PC-9 (cell line): ENCODE data around the gene PRRT1B.

Source experiments
- EZH2 ChIP-seq: fragments of 200-600 bp; sonication (generic); IDR thresholded peaks from 2 replicates; pipeline ENCODE4 v1.8.0; 2017; ENCODE audit warnings: antibody characterized with exemption, low read depth
- TF ChIP-seq, protein P1 (sequence below): fragments of 200-600 bp; sonication (generic); conservative IDR thresholded peaks from 2 replicates; pipeline ENCODE4 v1.6.1; 2017; ENCODE audit warnings: mixed run types, antibody characterized with exemption, mild to moderate bottlenecking, moderate library complexity

DNA sequence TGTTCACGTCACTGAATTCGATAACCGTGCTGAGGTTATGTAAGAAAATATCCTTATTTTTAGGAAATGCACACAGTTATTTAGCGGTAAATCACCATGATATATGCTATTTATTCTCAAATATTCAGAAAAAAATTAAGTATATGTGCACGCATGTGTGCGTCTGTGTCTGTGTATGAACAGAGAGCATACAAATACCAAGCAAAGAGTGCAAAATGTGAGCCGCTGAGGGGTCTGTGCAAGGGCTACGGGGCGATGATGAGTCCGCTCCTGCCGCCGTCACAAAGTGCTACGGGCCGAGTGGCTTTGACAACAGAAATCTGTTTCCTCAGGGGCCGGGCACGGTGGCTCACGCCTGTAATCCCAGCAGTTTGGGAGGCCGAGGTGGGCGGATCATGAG is 7.4 kb upstream of the PRRT1B start:
- TF ChIP-seq, protein P1, sequence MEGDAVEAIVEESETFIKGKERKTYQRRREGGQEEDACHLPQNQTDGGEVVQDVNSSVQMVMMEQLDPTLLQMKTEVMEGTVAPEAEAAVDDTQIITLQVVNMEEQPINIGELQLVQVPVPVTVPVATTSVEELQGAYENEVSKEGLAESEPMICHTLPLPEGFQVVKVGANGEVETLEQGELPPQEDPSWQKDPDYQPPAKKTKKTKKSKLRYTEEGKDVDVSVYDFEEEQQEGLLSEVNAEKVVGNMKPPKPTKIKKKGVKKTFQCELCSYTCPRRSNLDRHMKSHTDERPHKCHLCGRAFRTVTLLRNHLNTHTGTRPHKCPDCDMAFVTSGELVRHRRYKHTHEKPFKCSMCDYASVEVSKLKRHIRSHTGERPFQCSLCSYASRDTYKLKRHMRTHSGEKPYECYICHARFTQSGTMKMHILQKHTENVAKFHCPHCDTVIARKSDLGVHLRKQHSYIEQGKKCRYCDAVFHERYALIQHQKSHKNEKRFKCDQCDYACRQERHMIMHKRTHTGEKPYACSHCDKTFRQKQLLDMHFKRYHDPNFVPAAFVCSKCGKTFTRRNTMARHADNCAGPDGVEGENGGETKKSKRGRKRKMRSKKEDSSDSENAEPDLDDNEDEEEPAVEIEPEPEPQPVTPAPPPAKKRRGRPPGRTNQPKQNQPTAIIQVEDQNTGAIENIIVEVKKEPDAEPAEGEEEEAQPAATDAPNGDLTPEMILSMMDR, result no peak
- TF ChIP-seq EZH2, result no peak
